HepG2 (cell line): ENCODE measurements around the gene NAIF1. TPM values are rescaled to one million over a fixed set of nuclear protein-coding genes. Genes with fewer than 3 reads are reported as not detected.
A peak's percentile ranks its signal among the peaks of the same experiment; 100 is the strongest.

Source experiments
- ARID2 ChIP-seq: sonication (generic); formaldehyde crosslinking; IDR thresholded peaks from 2 replicates; pipeline ENCODE4 v1.8.1; 2022; ENCODE audit warnings: mild to moderate bottlenecking, missing genetic modification reagents, borderline replicate concordance
- DPF2 ChIP-seq: sonication (generic); formaldehyde crosslinking; IDR thresholded peaks from 2 replicates; pipeline ENCODE4 v1.4.0; 2020; ENCODE audit warnings: mild to moderate bottlenecking, low read depth, missing genetic modification reagents, borderline replicate concordance
- FOXM1 ChIP-seq: sonication (generic); formaldehyde crosslinking; IDR thresholded peaks from 2 replicates; pipeline ENCODE4 v1.5.0; 2020; ENCODE audit warnings: missing genetic modification reagents
- HNRNPK ChIP-seq: fragments of 200-400 bp; formaldehyde crosslinking; IDR thresholded peaks from 2 replicates; pipeline ENCODE4 v1.6.1; 2018; ENCODE audit warnings: low read length, low read depth, moderate library complexity, mild to moderate bottlenecking; ENCODE audit not compliant: poor library complexity, severe bottlenecking
- RARA ChIP-seq: IDR thresholded peaks from 2 replicates; pipeline ENCODE4 v1.6.1; 2016; ENCODE audit warnings: missing genetic modification reagents, missing compliant biosample characterization
- SYNCRIP ChIP-seq: fragments of 200-400 bp; formaldehyde crosslinking; IDR thresholded peaks from 2 replicates; pipeline ENCODE4 v1.6.1; 2018; ENCODE audit warnings: mild to moderate bottlenecking, low read depth, low read length; ENCODE audit not compliant: insufficient read depth
- ZBTB39 ChIP-seq: sonication (generic); formaldehyde crosslinking; IDR thresholded peaks from 2 replicates; pipeline ENCODE4 v1.5.0; 2020; ENCODE audit warnings: missing genetic modification reagents
- ZNF224 ChIP-seq: sonication (generic); formaldehyde crosslinking; IDR thresholded peaks from 2 replicates; pipeline ENCODE4 v1.5.0; 2020; ENCODE audit warnings: mild to moderate bottlenecking, missing genetic modification reagents
- ZNF292 ChIP-seq: sonication (generic); formaldehyde crosslinking; IDR thresholded peaks from 2 replicates; pipeline ENCODE4 v1.8.1; 2022; ENCODE audit warnings: mild to moderate bottlenecking, low read depth, missing genetic modification reagents, borderline replicate concordance
- ZNF431 ChIP-seq: sonication (generic); formaldehyde crosslinking; IDR thresholded peaks from 2 replicates; pipeline ENCODE4 v1.9.0; 2022; ENCODE audit warnings: missing genetic modification reagents, low read depth, mild to moderate bottlenecking, borderline replicate concordance
- ZNF674 ChIP-seq: sonication (generic); formaldehyde crosslinking; IDR thresholded peaks from 2 replicates; pipeline ENCODE4 v1.5.0; 2020; ENCODE audit warnings: low read depth, mild to moderate bottlenecking, missing genetic modification reagents
- polyA plus RNA-seq, 8 experiments: library from polyadenylated mRNA; depleted of rRNA in 3 of 8; stranded (reverse) in 7 of 8; unstranded in 1 of 8; fragments of >200 nt; fragmentation: Illumina TruSeq in 4 of 8; extraction: Trizol in 4 of 8; gene quantifications; 2 replicates each; pipeline versions ENCODE4 v1.2.1 to v1.2.3, GENCODE V29; 2011 to 2016; ENCODE audit warnings: low read depth in 4 of 8, missing spikeins in 1 of 8, mixed read lengths in 1 of 8; ENCODE audit not compliant: insufficient read depth in 1 of 8
- total RNA-seq, 5 experiments: library from RNA; depleted of rRNA; stranded (reverse); fragments of >200 nt; fragmentation: Illumina TruSeq; extraction: Trizol; gene quantifications; 2 replicates each; pipeline ENCODE4 v1.2.3, GENCODE V29; 2016; ENCODE audit warnings: low read depth in 1 of 5
- TF ChIP-seq, protein P1 (sequence below): sonication (generic); formaldehyde crosslinking; IDR thresholded peaks from 2 replicates; pipeline ENCODE4 v1.5.0; 2020; ENCODE audit warnings: missing genetic modification reagents
- TF ChIP-seq, protein P2 (sequence below): IDR thresholded peaks from 2 replicates; pipeline ENCODE4 v1.6.1; 2016; ENCODE audit warnings: low read depth, missing genetic modification reagents, missing compliant biosample characterization
- TF ChIP-seq, protein P3 (sequence below): sonication (generic); formaldehyde crosslinking; IDR thresholded peaks from 2 replicates; pipeline ENCODE4 v1.5.0; 2020; ENCODE audit warnings: mild to moderate bottlenecking, missing genetic modification reagents, moderate library complexity
- TF ChIP-seq, protein P4 (sequence below): fragments of 450-650 bp; IDR thresholded peaks from 2 replicates; pipeline ENCODE4 v1.6.1; 2017
- TF ChIP-seq, protein P5 (sequence below): sonication (generic); formaldehyde crosslinking; IDR thresholded peaks from 2 replicates; pipeline ENCODE4 v1.8.0; 2023; ENCODE audit warnings: mild to moderate bottlenecking, missing genetic modification reagents

NAIF1 gene
- total and polyA plus RNA-seq, 2 of the 13 experiments (the other 11 are each of a cell fraction or from before 2014, with no cell fraction given) = 6.0 to 6.9 TPM

GRCh38 chr9:128104171-128104618 lies 37.1 kb upstream of the NAIF1 start (continued):
- TF ChIP-seq, protein P1, sequence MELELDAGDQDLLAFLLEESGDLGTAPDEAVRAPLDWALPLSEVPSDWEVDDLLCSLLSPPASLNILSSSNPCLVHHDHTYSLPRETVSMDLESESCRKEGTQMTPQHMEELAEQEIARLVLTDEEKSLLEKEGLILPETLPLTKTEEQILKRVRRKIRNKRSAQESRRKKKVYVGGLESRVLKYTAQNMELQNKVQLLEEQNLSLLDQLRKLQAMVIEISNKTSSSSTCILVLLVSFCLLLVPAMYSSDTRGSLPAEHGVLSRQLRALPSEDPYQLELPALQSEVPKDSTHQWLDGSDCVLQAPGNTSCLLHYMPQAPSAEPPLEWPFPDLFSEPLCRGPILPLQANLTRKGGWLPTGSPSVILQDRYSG = no peak
- TF ChIP-seq RARA = peak; percentile 85
- TF ChIP-seq ZNF431 (CRISPR knock-in tag) = no peak
- TF ChIP-seq DPF2 (CRISPR knock-in tag) = peak; percentile 50; the same call in 1 of the 2 replicates
- TF ChIP-seq ZNF674 (CRISPR knock-in tag) = no peak
- TF ChIP-seq ZNF224 (CRISPR knock-in tag) = no peak
- TF ChIP-seq HNRNPK = no peak
- TF ChIP-seq, protein P2, sequence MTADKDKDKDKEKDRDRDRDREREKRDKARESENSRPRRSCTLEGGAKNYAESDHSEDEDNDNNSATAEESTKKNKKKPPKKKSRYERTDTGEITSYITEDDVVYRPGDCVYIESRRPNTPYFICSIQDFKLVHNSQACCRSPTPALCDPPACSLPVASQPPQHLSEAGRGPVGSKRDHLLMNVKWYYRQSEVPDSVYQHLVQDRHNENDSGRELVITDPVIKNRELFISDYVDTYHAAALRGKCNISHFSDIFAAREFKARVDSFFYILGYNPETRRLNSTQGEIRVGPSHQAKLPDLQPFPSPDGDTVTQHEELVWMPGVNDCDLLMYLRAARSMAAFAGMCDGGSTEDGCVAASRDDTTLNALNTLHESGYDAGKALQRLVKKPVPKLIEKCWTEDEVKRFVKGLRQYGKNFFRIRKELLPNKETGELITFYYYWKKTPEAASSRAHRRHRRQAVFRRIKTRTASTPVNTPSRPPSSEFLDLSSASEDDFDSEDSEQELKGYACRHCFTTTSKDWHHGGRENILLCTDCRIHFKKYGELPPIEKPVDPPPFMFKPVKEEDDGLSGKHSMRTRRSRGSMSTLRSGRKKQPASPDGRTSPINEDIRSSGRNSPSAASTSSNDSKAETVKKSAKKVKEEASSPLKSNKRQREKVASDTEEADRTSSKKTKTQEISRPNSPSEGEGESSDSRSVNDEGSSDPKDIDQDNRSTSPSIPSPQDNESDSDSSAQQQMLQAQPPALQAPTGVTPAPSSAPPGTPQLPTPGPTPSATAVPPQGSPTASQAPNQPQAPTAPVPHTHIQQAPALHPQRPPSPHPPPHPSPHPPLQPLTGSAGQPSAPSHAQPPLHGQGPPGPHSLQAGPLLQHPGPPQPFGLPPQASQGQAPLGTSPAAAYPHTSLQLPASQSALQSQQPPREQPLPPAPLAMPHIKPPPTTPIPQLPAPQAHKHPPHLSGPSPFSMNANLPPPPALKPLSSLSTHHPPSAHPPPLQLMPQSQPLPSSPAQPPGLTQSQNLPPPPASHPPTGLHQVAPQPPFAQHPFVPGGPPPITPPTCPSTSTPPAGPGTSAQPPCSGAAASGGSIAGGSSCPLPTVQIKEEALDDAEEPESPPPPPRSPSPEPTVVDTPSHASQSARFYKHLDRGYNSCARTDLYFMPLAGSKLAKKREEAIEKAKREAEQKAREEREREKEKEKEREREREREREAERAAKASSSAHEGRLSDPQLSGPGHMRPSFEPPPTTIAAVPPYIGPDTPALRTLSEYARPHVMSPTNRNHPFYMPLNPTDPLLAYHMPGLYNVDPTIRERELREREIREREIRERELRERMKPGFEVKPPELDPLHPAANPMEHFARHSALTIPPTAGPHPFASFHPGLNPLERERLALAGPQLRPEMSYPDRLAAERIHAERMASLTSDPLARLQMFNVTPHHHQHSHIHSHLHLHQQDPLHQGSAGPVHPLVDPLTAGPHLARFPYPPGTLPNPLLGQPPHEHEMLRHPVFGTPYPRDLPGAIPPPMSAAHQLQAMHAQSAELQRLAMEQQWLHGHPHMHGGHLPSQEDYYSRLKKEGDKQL (CRISPR knock-in tag) = peak; percentile 55
- TF ChIP-seq, protein P3, sequence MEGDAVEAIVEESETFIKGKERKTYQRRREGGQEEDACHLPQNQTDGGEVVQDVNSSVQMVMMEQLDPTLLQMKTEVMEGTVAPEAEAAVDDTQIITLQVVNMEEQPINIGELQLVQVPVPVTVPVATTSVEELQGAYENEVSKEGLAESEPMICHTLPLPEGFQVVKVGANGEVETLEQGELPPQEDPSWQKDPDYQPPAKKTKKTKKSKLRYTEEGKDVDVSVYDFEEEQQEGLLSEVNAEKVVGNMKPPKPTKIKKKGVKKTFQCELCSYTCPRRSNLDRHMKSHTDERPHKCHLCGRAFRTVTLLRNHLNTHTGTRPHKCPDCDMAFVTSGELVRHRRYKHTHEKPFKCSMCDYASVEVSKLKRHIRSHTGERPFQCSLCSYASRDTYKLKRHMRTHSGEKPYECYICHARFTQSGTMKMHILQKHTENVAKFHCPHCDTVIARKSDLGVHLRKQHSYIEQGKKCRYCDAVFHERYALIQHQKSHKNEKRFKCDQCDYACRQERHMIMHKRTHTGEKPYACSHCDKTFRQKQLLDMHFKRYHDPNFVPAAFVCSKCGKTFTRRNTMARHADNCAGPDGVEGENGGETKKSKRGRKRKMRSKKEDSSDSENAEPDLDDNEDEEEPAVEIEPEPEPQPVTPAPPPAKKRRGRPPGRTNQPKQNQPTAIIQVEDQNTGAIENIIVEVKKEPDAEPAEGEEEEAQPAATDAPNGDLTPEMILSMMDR (CRISPR knock-in tag) = peak; percentile 41; the same call in 1 of the 2 replicates
- TF ChIP-seq, protein P4, sequence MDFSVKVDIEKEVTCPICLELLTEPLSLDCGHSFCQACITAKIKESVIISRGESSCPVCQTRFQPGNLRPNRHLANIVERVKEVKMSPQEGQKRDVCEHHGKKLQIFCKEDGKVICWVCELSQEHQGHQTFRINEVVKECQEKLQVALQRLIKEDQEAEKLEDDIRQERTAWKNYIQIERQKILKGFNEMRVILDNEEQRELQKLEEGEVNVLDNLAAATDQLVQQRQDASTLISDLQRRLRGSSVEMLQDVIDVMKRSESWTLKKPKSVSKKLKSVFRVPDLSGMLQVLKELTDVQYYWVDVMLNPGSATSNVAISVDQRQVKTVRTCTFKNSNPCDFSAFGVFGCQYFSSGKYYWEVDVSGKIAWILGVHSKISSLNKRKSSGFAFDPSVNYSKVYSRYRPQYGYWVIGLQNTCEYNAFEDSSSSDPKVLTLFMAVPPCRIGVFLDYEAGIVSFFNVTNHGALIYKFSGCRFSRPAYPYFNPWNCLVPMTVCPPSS = no peak
- TF ChIP-seq ZNF292 (CRISPR knock-in tag) = peak; percentile 64; the same call in 1 of the 2 replicates
- TF ChIP-seq, protein P5, sequence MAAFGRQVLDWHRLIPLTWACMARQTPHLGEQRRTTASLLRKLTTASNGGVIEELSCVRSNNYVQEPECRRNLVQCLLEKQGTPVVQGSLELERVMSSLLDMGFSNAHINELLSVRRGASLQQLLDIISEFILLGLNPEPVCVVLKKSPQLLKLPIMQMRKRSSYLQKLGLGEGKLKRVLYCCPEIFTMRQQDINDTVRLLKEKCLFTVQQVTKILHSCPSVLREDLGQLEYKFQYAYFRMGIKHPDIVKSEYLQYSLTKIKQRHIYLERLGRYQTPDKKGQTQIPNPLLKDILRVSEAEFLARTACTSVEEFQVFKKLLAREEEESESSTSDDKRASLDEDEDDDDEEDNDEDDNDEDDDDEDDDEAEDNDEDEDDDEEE (CRISPR knock-in tag) = no peak
- no peak for TF ChIP-seq SYNCRIP
- TF ChIP-seq ZBTB39 = no peak
- no peak for TF ChIP-seq ARID2 (CRISPR knock-in tag)
- no peak for TF ChIP-seq FOXM1 (CRISPR knock-in tag)
